A549 (cell line): Measurements from ENCODE around the gene ELOVL3. TPM values are rescaled to one million over a fixed set of nuclear protein-coding genes. Genes with fewer than 3 reads are reported as not detected.
"Not testable (repeated sequence)": the region's sequence is repeated elsewhere in the genome, so short reads cannot be mapped to it uniquely, and the experiment has no call there.

Experiments
- ATAC-seq, 2 experiments: fragments of 200-7000 bp in 1 of 2; fragments of >200 bp in 1 of 2; cut with Nextera tagmentation in 1 of 2; cut with Tn5 transposase in 1 of 2; 3 replicates each; pipeline versions ENCODE4 v1.8.0 to v1.9.1; 2018 to 2020; ENCODE audit warnings: mild to moderate bottlenecking in 1 of 2, moderate library complexity in 1 of 2
- CTCF ChIA-PET: fragments of 300-600 bp; sonication (Branson Sonifier 250); formaldehyde crosslinking; extraction: SDS; loops from one replicate; lab custom pipeline; 2021; ENCODE audit warnings: antibody characterized with exemption, inconsistent platforms; lab: Yijun Ruan, JAX
- POLR2A ChIA-PET: fragments of 350-600 bp; formaldehyde crosslinking; extraction: SDS; loops from one replicate; lab custom pipeline; 2021; ENCODE audit warnings: antibody characterized with exemption, inconsistent platforms; lab: Yijun Ruan, JAX
- DNase-seq, 2 experiments: peaks; one replicate each; pipeline versions ENCODE4 v3.0.0 to v3.0.0-alpha.2; 2011 to 2016; ENCODE audit warnings: low read depth in 1 of 2, low spot score in 1 of 2
- FAIRE-seq: peaks from 2 replicates; lab custom pipeline; 2011; peaks lifted over from hg19 to GRCh38; lab: Jason Lieb, UNC
- H3K27ac ChIP-seq, 2 experiments: fragments of >200 bp; sonication (Bioruptor Twin); formaldehyde crosslinking; 3 replicates each; pipeline ENCODE4 v1.5.1; 2016 to 2017
- H3K4me1 ChIP-seq: fragments of >200 bp; sonication (Bioruptor Twin); formaldehyde crosslinking; 3 replicates; pipeline ENCODE4 v1.6.1; 2016
- H3K4me2 ChIP-seq: fragments of >200 bp; sonication (Bioruptor Twin); formaldehyde crosslinking; 3 replicates; pipeline ENCODE4 v1.6.1; 2016
- H3K4me3 ChIP-seq: fragments of >200 bp; sonication (Bioruptor Twin); formaldehyde crosslinking; 3 replicates; pipeline ENCODE4 v1.5.1; 2016
- H3K9me3 ChIP-seq: fragments of >200 bp; sonication (Bioruptor Twin); formaldehyde crosslinking; 3 replicates; pipeline ENCODE4 v1.6.1; 2016
- CHD2 ChIP-seq: fragments of 150-350 bp; IDR thresholded peaks from 2 replicates; pipeline ENCODE4 v1.6.1; 2014; ENCODE audit warnings: low read length; ENCODE audit not compliant: partially characterized antibody
- EP300 ChIP-seq, 2 experiments: fragments of >200 bp; sonication (Bioruptor Twin); formaldehyde crosslinking; IDR thresholded peaks; 2 replicates in 1 of 2; 3 replicates in 1 of 2; pipeline ENCODE4 v1.6.1; 2016 to 2017
- ESRRA ChIP-seq: fragments of 150-350 bp; IDR thresholded peaks from 2 replicates; pipeline ENCODE4 v1.6.1; 2014; ENCODE audit warnings: mild to moderate bottlenecking, low read length, borderline replicate concordance
- FOSB ChIP-seq: fragments of 250-450 bp; sonication (Bioruptor Pico); IDR thresholded peaks from 2 replicates; pipeline ENCODE4 v1.5.0; 2020; ENCODE audit warnings: mild to moderate bottlenecking, moderate library complexity
- FOSL2 ChIP-seq, 2 experiments: fragments of 450-650 bp in 1 of 2; fragments of >200 bp in 1 of 2; sonication (Bioruptor Twin) in 1 of 2; formaldehyde crosslinking; IDR thresholded peaks; 2 replicates each; pipeline versions ENCODE4 v1.5.0 to v1.6.1; 2016 to 2020; ENCODE audit warnings: mild to moderate bottlenecking in 1 of 2, moderate library complexity in 1 of 2
- HEYL ChIP-seq: fragments of 250-450 bp; sonication (Bioruptor Pico); IDR thresholded peaks from 2 replicates; pipeline ENCODE4 v1.8.0; 2021; ENCODE audit warnings: mild to moderate bottlenecking, moderate library complexity
- HOXB13 ChIP-seq: fragments of 250-450 bp; sonication (Bioruptor Pico); IDR thresholded peaks from 2 replicates; pipeline ENCODE4 v1.5.0; 2020; ENCODE audit warnings: low read depth, mild to moderate bottlenecking, moderate library complexity
- JUN ChIP-seq, 2 experiments: fragments of >200 bp; sonication (Bioruptor Twin); formaldehyde crosslinking; IDR thresholded peaks; 2 replicates in 1 of 2; 3 replicates in 1 of 2; pipeline ENCODE4 v1.6.1; 2016 to 2017
- KDM1A ChIP-seq: fragments of 200-600 bp; sonication (generic); IDR thresholded peaks from 2 replicates; pipeline ENCODE4 v1.6.1; 2016; ENCODE audit warnings: low read depth, mild to moderate bottlenecking
- KDM5A ChIP-seq: fragments of 200-600 bp; sonication (generic); IDR thresholded peaks from 2 replicates; pipeline ENCODE4 v1.6.1; 2016; ENCODE audit warnings: antibody characterized with exemption, mild to moderate bottlenecking
- PHF8 ChIP-seq: fragments of 200-600 bp; sonication (generic); IDR thresholded peaks from 2 replicates; pipeline ENCODE4 v1.6.1; 2016; ENCODE audit warnings: low read depth, mild to moderate bottlenecking, antibody characterized with exemption, moderate library complexity, borderline replicate concordance
- POLR2A ChIP-seq: IDR thresholded peaks from 2 replicates; pipeline ENCODE4 v1.6.1; 2012; ENCODE audit warnings: mild to moderate bottlenecking, low read length
- RARB ChIP-seq: fragments of 250-450 bp; sonication (Bioruptor Pico); IDR thresholded peaks from 2 replicates; pipeline ENCODE4 v1.8.0; 2021; ENCODE audit warnings: mild to moderate bottlenecking, moderate library complexity
- RCOR1 ChIP-seq: fragments of 150-350 bp; IDR thresholded peaks from 2 replicates; pipeline ENCODE4 v1.6.1; 2014; ENCODE audit warnings: antibody characterized with exemption, low read length, low read depth
- RFX5 ChIP-seq: fragments of 450-650 bp; IDR thresholded peaks from 2 replicates; pipeline ENCODE4 v1.7.1; 2014; ENCODE audit warnings: antibody characterized with exemption, mild to moderate bottlenecking, moderate library complexity
- SREBF2 ChIP-seq: fragments of 450-650 bp; IDR thresholded peaks from 2 replicates; pipeline ENCODE4 v1.6.1; 2014; ENCODE audit warnings: mild to moderate bottlenecking, moderate library complexity
- WGBS: methylation state at CpG from one replicate; pipeline ENCODE4 v1.1.6; 2017; ENCODE audit errors: missing lambda C conversion rate; 5-methylcytosine and 5-hydroxymethylcytosine counted together
- polyA plus RNA-seq, 4 experiments: library from polyadenylated mRNA; depleted of rRNA in 3 of 4; stranded (reverse); fragments of >200 nt; fragmentation: RNase III in 1 of 4; extraction: RNeasy Plus Mini Kit Qiagen cat#74134 plus additional on column Dnase treatment in 1 of 4; gene quantifications; 2 replicates in 3 of 4; 3 replicates in 1 of 4; pipeline ENCODE4 v1.2.3, GENCODE V29; 2011 to 2017
- TF ChIP-seq, protein P1 (sequence below): fragments of 450-650 bp; IDR thresholded peaks from 2 replicates; pipeline ENCODE4 v1.6.1; 2014; ENCODE audit warnings: antibody characterized with exemption
- TF ChIP-seq, protein P2 (sequence below): fragments of 150-350 bp; IDR thresholded peaks from 2 replicates; pipeline ENCODE4 v1.6.1; 2014; ENCODE audit warnings: low read depth, mild to moderate bottlenecking, low read length
- TF ChIP-seq, protein P3 (sequence below): fragments of 200-600 bp; sonication (generic); IDR thresholded peaks from 2 replicates; pipeline ENCODE4 v1.6.1; 2016; ENCODE audit warnings: antibody characterized with exemption, mild to moderate bottlenecking, moderate library complexity
- TF ChIP-seq, protein P4 (sequence below): fragments of >200 bp; sonication (Bioruptor Twin); formaldehyde crosslinking; IDR thresholded peaks from 3 replicates; pipeline ENCODE4 v1.5.1; 2016
- TF ChIP-seq, protein P5 (sequence below): fragments of >200 bp; sonication (Bioruptor Twin); formaldehyde crosslinking; IDR thresholded peaks from 2 replicates; pipeline ENCODE4 v1.6.1; 2016

The ELOVL3 gene
- polyA plus RNA-seq, 2 of the 4 experiments (the other 2 are of a cell fraction), result 0.22 to 0.53 TPM

DNA sequence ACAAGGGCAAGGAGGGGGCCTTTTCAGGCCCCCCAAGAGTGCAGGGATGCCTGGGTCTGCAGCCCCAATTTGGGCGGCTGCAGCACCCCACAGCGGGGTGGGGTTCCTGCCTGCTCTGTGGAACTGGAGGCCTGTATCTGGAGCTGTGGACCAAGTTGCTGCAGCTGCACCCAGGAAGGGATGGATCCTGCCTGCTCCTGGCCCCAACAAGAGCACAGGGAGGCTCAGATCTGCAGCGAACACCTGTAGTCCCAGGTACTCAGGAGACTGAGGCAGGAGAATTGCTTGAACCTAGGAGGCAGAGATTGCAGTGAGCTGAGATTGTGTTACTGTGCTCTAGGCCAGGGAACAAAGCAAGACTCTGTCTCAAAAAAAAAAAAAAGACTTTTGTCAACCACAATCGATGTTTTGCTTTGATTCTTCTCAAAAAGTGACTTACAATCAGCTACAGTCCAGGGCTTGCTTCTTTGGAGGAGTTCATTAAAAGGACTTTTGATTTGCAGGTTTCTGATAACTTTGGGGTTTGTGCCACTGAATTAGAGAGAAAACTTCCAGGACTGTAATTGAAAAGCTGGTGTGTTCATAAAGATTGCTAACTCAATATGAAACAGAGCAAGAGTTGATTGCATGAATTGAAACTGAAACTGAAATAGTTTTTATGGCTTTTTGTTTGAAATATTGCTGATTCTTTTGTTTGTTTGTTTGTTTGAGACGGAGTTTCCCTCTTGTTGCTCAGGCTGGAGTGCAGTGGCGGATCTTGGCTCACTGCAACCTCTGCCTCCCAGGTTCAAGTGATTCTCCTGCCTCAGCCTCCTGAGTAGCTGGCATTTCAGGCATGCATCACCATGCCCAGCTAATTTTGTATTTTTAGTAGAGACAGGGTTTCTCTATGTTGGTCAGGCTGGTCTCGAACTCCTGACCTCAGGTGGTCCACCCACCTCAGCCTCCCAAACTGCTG lies 36.9 kb upstream of the ELOVL3 start:
- peak in 1 of 2 experiments; percentile 39; a peak in 3 of 6 replicates for ATAC-seq
- H3K4me1 ChIP-seq, H3K4me2 ChIP-seq, FAIRE-seq, H3K4me3 ChIP-seq, DNase-seq, POLR2A ChIA-PET, H3K27ac ChIP-seq: not testable (repeated sequence)
- peaks cover 35% of the 10 kb centered on the region for H3K9me3 ChIP-seq
- CTCF ChIA-PET, result interaction anchor here (0.6 to 1.9 kb wide), 5 partner anchors 10 to 1373 kb away, joined by 3 to 9 read pairs (median 4); no protein-coding TSS in a partner anchor
- 62% methylated on average over 5 of the region's 7 CpGs for whole genome bisulfite sequencing

DNA sequence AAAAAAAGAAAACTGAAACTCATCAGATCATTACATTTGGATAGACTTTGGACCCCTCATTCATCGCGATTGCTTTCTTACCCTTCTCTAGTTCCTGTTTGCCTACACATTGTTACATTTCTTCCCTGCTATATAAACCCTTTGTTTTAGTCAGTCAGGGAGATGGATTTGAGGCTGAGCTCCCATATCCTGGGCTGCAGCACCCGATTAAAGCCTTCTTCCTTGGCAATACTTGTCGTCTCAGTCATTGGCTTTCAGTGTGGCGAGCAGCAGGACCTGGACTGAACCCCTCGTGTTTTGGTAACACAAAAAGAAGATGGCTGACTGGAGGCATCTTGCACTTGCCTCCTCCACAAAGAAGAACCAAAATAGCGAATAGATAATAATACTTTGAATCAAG lies 34.1 kb upstream of the ELOVL3 start:
- no peak for TF ChIP-seq RFX5
- no peak for TF ChIP-seq HEYL (CRISPR knock-in tag)
- TF ChIP-seq FOSB (CRISPR knock-in tag), result no peak
- TF ChIP-seq CHD2, result no peak
- TF ChIP-seq, protein P1, sequence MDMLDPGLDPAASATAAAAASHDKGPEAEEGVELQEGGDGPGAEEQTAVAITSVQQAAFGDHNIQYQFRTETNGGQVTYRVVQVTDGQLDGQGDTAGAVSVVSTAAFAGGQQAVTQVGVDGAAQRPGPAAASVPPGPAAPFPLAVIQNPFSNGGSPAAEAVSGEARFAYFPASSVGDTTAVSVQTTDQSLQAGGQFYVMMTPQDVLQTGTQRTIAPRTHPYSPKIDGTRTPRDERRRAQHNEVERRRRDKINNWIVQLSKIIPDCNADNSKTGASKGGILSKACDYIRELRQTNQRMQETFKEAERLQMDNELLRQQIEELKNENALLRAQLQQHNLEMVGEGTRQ, result no peak
- no peak for TF ChIP-seq EP300 (IDR thresholded peaks at IDR 0.05)
- TF ChIP-seq ESRRA, result no peak
- ATAC-seq, result no peak
- Histone ChIP-seq H3K4me1 (no peaks in the 10 kb centered on the region), H3K4me3 (no peak overlapping the region), H3K9me3 (peaks cover 19% of the 10 kb centered on the region), H3K4me2 (no peak overlapping the region), H3K27ac (no peak overlapping the region)
- POLR2A ChIA-PET, result no interaction called here
- 41% methylated on average over 7 of the region's 7 CpGs for WGBS
- CTCF ChIA-PET, result interaction anchor here (2.1 kb wide), 1 partner anchor 22 kb away, joined by 8 read pairs; no protein-coding TSS in a partner anchor
- FAIRE-seq, result no peak
- no peak for DNase-seq

DNA sequence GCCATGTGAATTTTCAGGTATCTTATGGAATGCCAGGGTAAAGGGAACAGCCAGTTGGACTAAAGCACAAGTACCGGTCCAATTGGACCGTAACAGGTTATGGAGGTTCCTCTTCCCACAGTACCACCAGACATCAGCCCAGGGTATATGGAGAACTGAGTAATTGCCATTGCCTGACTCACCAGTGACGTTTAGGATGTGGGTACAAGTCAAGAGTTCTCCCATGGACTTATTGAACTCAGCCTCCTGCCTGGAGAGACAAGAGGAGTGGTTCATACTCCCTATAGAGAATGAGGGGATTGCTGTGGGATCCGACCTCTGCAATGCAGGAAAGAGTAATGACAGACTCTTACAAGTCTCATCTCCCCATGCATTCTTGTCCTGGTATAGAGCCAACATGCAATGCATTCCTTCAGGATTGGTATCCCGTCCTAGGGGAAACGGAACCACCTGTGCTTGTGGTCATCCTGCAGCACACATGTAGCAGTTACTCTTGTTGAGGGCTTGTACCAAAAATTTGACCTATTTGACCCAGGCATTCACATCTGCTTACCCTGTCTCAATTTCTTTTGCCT lies 30.7 kb upstream of the ELOVL3 start:
- FAIRE-seq, result no peak
- CTCF ChIA-PET, result interaction anchor here (1.2 to 2.6 kb wide), 2 partner anchors 13 to 35 kb away, joined by 3 to 6 read pairs; no protein-coding TSS in a partner anchor
- Histone ChIP-seq H3K4me2 (no peak overlapping the region), H3K9me3 (peaks cover 19% of the 10 kb centered on the region), H3K4me3 (no peak overlapping the region), H3K27ac (no peak overlapping the region), H3K4me1 (peaks cover 6% of the 10 kb centered on the region; the same call in 1 of the 3 replicates)
- 57% methylated on average over 6 of the region's 6 CpGs for WGBS
- ATAC-seq, result no peak
- POLR2A ChIA-PET, result no interaction called here
- TF ChIP-seq RARB (CRISPR knock-in tag), result no peak
- no peak for TF ChIP-seq RCOR1
- TF ChIP-seq, protein P2, sequence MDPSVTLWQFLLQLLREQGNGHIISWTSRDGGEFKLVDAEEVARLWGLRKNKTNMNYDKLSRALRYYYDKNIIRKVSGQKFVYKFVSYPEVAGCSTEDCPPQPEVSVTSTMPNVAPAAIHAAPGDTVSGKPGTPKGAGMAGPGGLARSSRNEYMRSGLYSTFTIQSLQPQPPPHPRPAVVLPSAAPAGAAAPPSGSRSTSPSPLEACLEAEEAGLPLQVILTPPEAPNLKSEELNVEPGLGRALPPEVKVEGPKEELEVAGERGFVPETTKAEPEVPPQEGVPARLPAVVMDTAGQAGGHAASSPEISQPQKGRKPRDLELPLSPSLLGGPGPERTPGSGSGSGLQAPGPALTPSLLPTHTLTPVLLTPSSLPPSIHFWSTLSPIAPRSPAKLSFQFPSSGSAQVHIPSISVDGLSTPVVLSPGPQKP, result no peak
- TF ChIP-seq KDM1A, result no peak
- no peak for TF ChIP-seq HOXB13 (CRISPR knock-in tag)
- TF ChIP-seq, protein P3, sequence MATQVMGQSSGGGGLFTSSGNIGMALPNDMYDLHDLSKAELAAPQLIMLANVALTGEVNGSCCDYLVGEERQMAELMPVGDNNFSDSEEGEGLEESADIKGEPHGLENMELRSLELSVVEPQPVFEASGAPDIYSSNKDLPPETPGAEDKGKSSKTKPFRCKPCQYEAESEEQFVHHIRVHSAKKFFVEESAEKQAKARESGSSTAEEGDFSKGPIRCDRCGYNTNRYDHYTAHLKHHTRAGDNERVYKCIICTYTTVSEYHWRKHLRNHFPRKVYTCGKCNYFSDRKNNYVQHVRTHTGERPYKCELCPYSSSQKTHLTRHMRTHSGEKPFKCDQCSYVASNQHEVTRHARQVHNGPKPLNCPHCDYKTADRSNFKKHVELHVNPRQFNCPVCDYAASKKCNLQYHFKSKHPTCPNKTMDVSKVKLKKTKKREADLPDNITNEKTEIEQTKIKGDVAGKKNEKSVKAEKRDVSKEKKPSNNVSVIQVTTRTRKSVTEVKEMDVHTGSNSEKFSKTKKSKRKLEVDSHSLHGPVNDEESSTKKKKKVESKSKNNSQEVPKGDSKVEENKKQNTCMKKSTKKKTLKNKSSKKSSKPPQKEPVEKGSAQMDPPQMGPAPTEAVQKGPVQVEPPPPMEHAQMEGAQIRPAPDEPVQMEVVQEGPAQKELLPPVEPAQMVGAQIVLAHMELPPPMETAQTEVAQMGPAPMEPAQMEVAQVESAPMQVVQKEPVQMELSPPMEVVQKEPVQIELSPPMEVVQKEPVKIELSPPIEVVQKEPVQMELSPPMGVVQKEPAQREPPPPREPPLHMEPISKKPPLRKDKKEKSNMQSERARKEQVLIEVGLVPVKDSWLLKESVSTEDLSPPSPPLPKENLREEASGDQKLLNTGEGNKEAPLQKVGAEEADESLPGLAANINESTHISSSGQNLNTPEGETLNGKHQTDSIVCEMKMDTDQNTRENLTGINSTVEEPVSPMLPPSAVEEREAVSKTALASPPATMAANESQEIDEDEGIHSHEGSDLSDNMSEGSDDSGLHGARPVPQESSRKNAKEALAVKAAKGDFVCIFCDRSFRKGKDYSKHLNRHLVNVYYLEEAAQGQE, result no peak
- TF ChIP-seq KDM5A, result no peak
- TF ChIP-seq, protein P4, sequence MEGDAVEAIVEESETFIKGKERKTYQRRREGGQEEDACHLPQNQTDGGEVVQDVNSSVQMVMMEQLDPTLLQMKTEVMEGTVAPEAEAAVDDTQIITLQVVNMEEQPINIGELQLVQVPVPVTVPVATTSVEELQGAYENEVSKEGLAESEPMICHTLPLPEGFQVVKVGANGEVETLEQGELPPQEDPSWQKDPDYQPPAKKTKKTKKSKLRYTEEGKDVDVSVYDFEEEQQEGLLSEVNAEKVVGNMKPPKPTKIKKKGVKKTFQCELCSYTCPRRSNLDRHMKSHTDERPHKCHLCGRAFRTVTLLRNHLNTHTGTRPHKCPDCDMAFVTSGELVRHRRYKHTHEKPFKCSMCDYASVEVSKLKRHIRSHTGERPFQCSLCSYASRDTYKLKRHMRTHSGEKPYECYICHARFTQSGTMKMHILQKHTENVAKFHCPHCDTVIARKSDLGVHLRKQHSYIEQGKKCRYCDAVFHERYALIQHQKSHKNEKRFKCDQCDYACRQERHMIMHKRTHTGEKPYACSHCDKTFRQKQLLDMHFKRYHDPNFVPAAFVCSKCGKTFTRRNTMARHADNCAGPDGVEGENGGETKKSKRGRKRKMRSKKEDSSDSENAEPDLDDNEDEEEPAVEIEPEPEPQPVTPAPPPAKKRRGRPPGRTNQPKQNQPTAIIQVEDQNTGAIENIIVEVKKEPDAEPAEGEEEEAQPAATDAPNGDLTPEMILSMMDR, result no peak
- TF ChIP-seq FOSL2 (IDR thresholded peaks at IDR 0.05), result no peak
- TF ChIP-seq FOSL2 (CRISPR knock-in tag; IDR thresholded peaks at IDR 0.05), result no peak
- TF ChIP-seq ESRRA, result no peak
- no peak for TF ChIP-seq POLR2A
- no peak for TF ChIP-seq SREBF2
- TF ChIP-seq JUN (IDR thresholded peaks at IDR 0.05), result no peak
- TF ChIP-seq, protein P5, sequence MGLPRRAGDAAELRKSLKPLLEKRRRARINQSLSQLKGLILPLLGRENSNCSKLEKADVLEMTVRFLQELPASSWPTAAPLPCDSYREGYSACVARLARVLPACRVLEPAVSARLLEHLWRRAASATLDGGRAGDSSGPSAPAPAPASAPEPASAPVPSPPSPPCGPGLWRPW, result no peak
- TF ChIP-seq PHF8, result no peak
- DNase-seq, result no peak
